HepG2 (cell line): ENCODE results near the gene GLS2. TPM values are rescaled to one million over a fixed set of nuclear protein-coding genes. Genes with fewer than 3 reads are reported as not detected.

Experiments
- ATF6 ChIP-seq: sonication (generic); formaldehyde crosslinking; conservative IDR thresholded peaks from 2 replicates; pipeline ENCODE4 v1.4.0; 2020; ENCODE audit warnings: missing genetic modification reagents
- ETS1 ChIP-seq: sonication (generic); formaldehyde crosslinking; IDR thresholded peaks from 2 replicates; pipeline ENCODE4 v1.4.0; 2020; ENCODE audit warnings: missing genetic modification reagents
- FIP1L1 ChIP-seq: fragments of 200-400 bp; formaldehyde crosslinking; IDR thresholded peaks from 2 replicates; pipeline ENCODE4 v1.6.1; 2018; ENCODE audit warnings: low read depth, mild to moderate bottlenecking, low read length, moderate library complexity, borderline replicate concordance; ENCODE audit not compliant: insufficient read depth
- HDAC2 ChIP-seq: sonication (generic); formaldehyde crosslinking; IDR thresholded peaks from 2 replicates; pipeline ENCODE4 v1.4.0; 2020; ENCODE audit warnings: missing genetic modification reagents
- HIC2 ChIP-seq: sonication (generic); formaldehyde crosslinking; IDR thresholded peaks from 2 replicates; pipeline ENCODE4 v1.9.0; 2022; ENCODE audit warnings: low read depth, missing genetic modification reagents
- KDM3A ChIP-seq: IDR thresholded peaks from 2 replicates; pipeline ENCODE4 v1.6.1; 2018; ENCODE audit warnings: low read depth, missing compliant biosample characterization
- MAFK ChIP-seq, 2 experiments: IDR thresholded peaks in 1 of 2; conservative IDR thresholded peaks in 1 of 2; 2 replicates each; pipeline ENCODE4 v1.6.1; 2011; ENCODE audit warnings: improper control_type of control experiment in 2 of 2, low read length in 2 of 2
- NFRKB ChIP-seq: fragments of 450-650 bp; IDR thresholded peaks from 2 replicates; pipeline ENCODE4 v1.6.1; 2017
- NR2F6 ChIP-seq, 2 experiments: IDR thresholded peaks; 2 replicates each; pipeline ENCODE4 v1.6.1; 2016; ENCODE audit warnings: antibody characterized with exemption in 1 of 2, mild to moderate bottlenecking in 1 of 2
- RORA ChIP-seq: sonication (generic); formaldehyde crosslinking; IDR thresholded peaks from 2 replicates; pipeline ENCODE4 v1.5.0; 2020; ENCODE audit warnings: mild to moderate bottlenecking, missing genetic modification reagents, moderate library complexity
- SAFB2 ChIP-seq: sonication (generic); formaldehyde crosslinking; IDR thresholded peaks from 2 replicates; pipeline ENCODE4 v1.5.1; 2020; ENCODE audit warnings: missing genetic modification reagents, low read depth, mild to moderate bottlenecking, borderline replicate concordance
- SIX1 ChIP-seq: sonication (generic); formaldehyde crosslinking; IDR thresholded peaks from 2 replicates; pipeline ENCODE4 v1.4.0; 2020; ENCODE audit warnings: missing genetic modification reagents, borderline replicate concordance
- SMYD3 ChIP-seq: sonication (generic); formaldehyde crosslinking; IDR thresholded peaks from 2 replicates; pipeline ENCODE4 v1.8.1; 2023; ENCODE audit warnings: mild to moderate bottlenecking, missing genetic modification reagents
- SP140L ChIP-seq: sonication (generic); formaldehyde crosslinking; IDR thresholded peaks from 2 replicates; pipeline ENCODE4 v1.4.0; 2020; ENCODE audit warnings: missing genetic modification reagents, borderline replicate concordance
- SP4 ChIP-seq: sonication (generic); formaldehyde crosslinking; IDR thresholded peaks from 2 replicates; pipeline ENCODE4 v1.8.1; 2023; ENCODE audit warnings: mild to moderate bottlenecking, missing genetic modification reagents
- ZMYM3 ChIP-seq: sonication (generic); formaldehyde crosslinking; IDR thresholded peaks from 2 replicates; pipeline ENCODE4 v1.5.1; 2020; ENCODE audit warnings: mild to moderate bottlenecking, missing genetic modification reagents
- ZNF337 ChIP-seq: sonication (generic); formaldehyde crosslinking; IDR thresholded peaks from 2 replicates; pipeline ENCODE4 v1.5.1; 2020; ENCODE audit warnings: missing genetic modification reagents, low read depth, mild to moderate bottlenecking, borderline replicate concordance
- ZNF432 ChIP-seq: sonication (generic); formaldehyde crosslinking; IDR thresholded peaks from 2 replicates; pipeline ENCODE4 v1.5.0; 2020; ENCODE audit warnings: missing genetic modification reagents, mild to moderate bottlenecking, borderline replicate concordance
- ZNF564 ChIP-seq: sonication (generic); formaldehyde crosslinking; IDR thresholded peaks from 2 replicates; pipeline ENCODE4 v1.8.1; 2023; ENCODE audit warnings: mild to moderate bottlenecking, missing genetic modification reagents
- ZNF629 ChIP-seq: sonication (generic); formaldehyde crosslinking; conservative IDR thresholded peaks from 2 replicates; pipeline ENCODE4 v1.5.0; 2020; ENCODE audit warnings: missing genetic modification reagents
- ZNF691 ChIP-seq: sonication (generic); formaldehyde crosslinking; IDR thresholded peaks from 2 replicates; pipeline ENCODE4 v1.4.0; 2020; ENCODE audit warnings: missing genetic modification reagents, low read depth, mild to moderate bottlenecking, borderline replicate concordance
- ZNF75D ChIP-seq: sonication (generic); formaldehyde crosslinking; IDR thresholded peaks from 2 replicates; pipeline ENCODE4 v1.8.1; 2023; ENCODE audit warnings: missing genetic modification reagents, mild to moderate bottlenecking, borderline replicate concordance
- ZNF775 ChIP-seq: sonication (generic); formaldehyde crosslinking; IDR thresholded peaks from 2 replicates; pipeline ENCODE4 v1.4.0; 2020; ENCODE audit warnings: missing genetic modification reagents, mild to moderate bottlenecking, moderate library complexity, borderline replicate concordance
- ZNF839 ChIP-seq: sonication (generic); formaldehyde crosslinking; IDR thresholded peaks from 2 replicates; pipeline ENCODE4 v1.4.0; 2020; ENCODE audit warnings: missing genetic modification reagents, mild to moderate bottlenecking, borderline replicate concordance
- polyA plus RNA-seq, 8 experiments: library from polyadenylated mRNA; depleted of rRNA in 3 of 8; stranded (reverse) in 7 of 8; unstranded in 1 of 8; fragments of >200 nt; fragmentation: Illumina TruSeq in 4 of 8; extraction: Trizol in 4 of 8; gene quantifications; 2 replicates each; pipeline versions ENCODE4 v1.2.1 to v1.2.3, GENCODE V29; 2011 to 2016; ENCODE audit warnings: low read depth in 4 of 8, missing spikeins in 1 of 8, mixed read lengths in 1 of 8; ENCODE audit not compliant: insufficient read depth in 1 of 8
- total RNA-seq, 5 experiments: library from RNA; depleted of rRNA; stranded (reverse); fragments of >200 nt; fragmentation: Illumina TruSeq; extraction: Trizol; gene quantifications; 2 replicates each; pipeline ENCODE4 v1.2.3, GENCODE V29; 2016; ENCODE audit warnings: low read depth in 1 of 5

The GLS2 gene
- total and polyA plus RNA-seq, 2 of the 13 experiments (the other 11 are each of a cell fraction or from before 2014, with no cell fraction given), result 8.6 to 12.2 TPM

GRCh38 chr12:56448860-56449621, 38.9 kb downstream of the GLS2 start, which contains the start of gene TIMELESS (continued):
- TF ChIP-seq HIC2 (no peak), MAFK (conservative IDR thresholded peaks at IDR 0.05 in 1 of 2, IDR thresholded peaks at IDR 0.05 in 1 of 2; ENCODE audit: low read length in 2 of 2) (no peak), ZNF432 (CRISPR knock-in tag) (no peak), RORA (no peak), ATF6 (CRISPR knock-in tag) (no peak), KDM3A (peak; percentile 51; the same call in 1 of the 2 replicates), NFRKB (no peak), SMYD3 (peak; percentile 94), SIX1 (no peak), ETS1 (CRISPR knock-in tag) (peak; percentile 94), ZNF775 (CRISPR knock-in tag) (no peak), SAFB2 (peak; percentile 60; the same call in 1 of the 2 replicates), SP4 (CRISPR knock-in tag) (peak; percentile 68; the same call in 1 of the 2 replicates), ZMYM3 (peak; percentile 26; the same call in 1 of the 2 replicates), NR2F6 (IDR thresholded peaks at IDR 0.05) (no peak), NR2F6 (CRISPR knock-in tag; IDR thresholded peaks at IDR 0.05) (peak; percentile 33), ZNF629 (CRISPR knock-in tag) (0 out of 2 replicates have a peak, but pooled peaks have one; percentile 11), ZNF337 (CRISPR knock-in tag) (no peak; the same call in 1 of the 2 replicates), FIP1L1 (no peak), SP140L (CRISPR knock-in tag) (peak; percentile 81; the same call in 1 of the 2 replicates), HDAC2 (CRISPR knock-in tag) (peak; percentile 48; the same call in 1 of the 2 replicates), ZNF839 (CRISPR knock-in tag) (no peak), ZNF564 (CRISPR knock-in tag) (peak; percentile 74), ZNF75D (no peak), ZNF691 (CRISPR knock-in tag) (peak; percentile 62; the same call in 1 of the 2 replicates)
